HG02623 (cell line): ENCODE data around the gene DGKG.

Source experiments
- ATAC-seq: cut with Tn5 transposase; IDR thresholded peaks from one replicate; pipeline ENCODE4 v1.9.1; 2021; ENCODE audit warnings: moderate library complexity; ENCODE audit not compliant: unreplicated experiment

DGKG gene

GRCh38 chr3:186281176-186281575 is 80.9 kb downstream of the DGKG start:
- ATAC-seq = no peak

- no peak for ATAC-seq
These were observed 81.3 kb downstream of the DGKG start for GRCh38 chr3:186280737-186281136.

GRCh38 chr3:186277268-186277909 is 84.6 kb downstream of the DGKG start:
- ATAC-seq = no peak

GRCh38 chr3:186275436-186275835 is 86.6 kb downstream of the DGKG start:
- no peak for ATAC-seq

GRCh38 chr3:186273586-186273985 is 88.4 kb downstream of the DGKG start:
- ATAC-seq = no peak

GRCh38 chr3:186270701-186271100 is 91.3 kb downstream of the DGKG start:
- no peak for ATAC-seq

- ATAC-seq = no peak
These were observed 93.2 kb downstream of the DGKG start for GRCh38 chr3:186268616-186269448.

- ATAC-seq = no peak
These were observed 94.3 kb downstream of the DGKG start for GRCh38 chr3:186267758-186268157.

- ATAC-seq = no peak
These were observed 97.2 kb downstream of the DGKG start for GRCh38 chr3:186264608-186265400.

GRCh38 chr3:186261638-186262037 is 100.4 kb downstream of the DGKG start:
- no peak for ATAC-seq

GRCh38 chr3:186260726-186261125 is 101.3 kb downstream of the DGKG start:
- ATAC-seq = no peak

GRCh38 chr3:186259612-186260383 is 102.2 kb downstream of the DGKG start:
- ATAC-seq = peak; percentile 50

GRCh38 chr3:186258968-186259367 is 103.1 kb downstream of the DGKG start:
- ATAC-seq = no peak

- no peak for ATAC-seq
These were observed 104.2 kb downstream of the DGKG start for GRCh38 chr3:186257866-186258265.

- no peak for ATAC-seq
These were observed 106.2 kb downstream of the DGKG start for GRCh38 chr3:186255703-186256331.

- peak; percentile 72 for ATAC-seq
These were observed 107.1 kb downstream of the DGKG start for GRCh38 chr3:186254676-186255650.

GRCh38 chr3:186251948-186252619 is 110.0 kb downstream of the DGKG start:
- no peak for ATAC-seq

- no peak for ATAC-seq
These were observed 113.2 kb downstream of the DGKG start for GRCh38 chr3:186248850-186249249.
